Endodermal cell (in vitro differentiated cells): ENCODE results near the gene C19orf12. TPM values are rescaled to one million over a fixed set of nuclear protein-coding genes. Genes with fewer than 3 reads are reported as not detected.

ENCODE experiments used
- DNase-seq: peaks from one replicate; pipeline ENCODE4 v3.0.0-alpha.2; 2017
- H3K27ac ChIP-seq: 2 replicates; pipeline ENCODE4 v1.5.1; 2013; ENCODE audit warnings: mild to moderate bottlenecking, low read depth, low read length, moderate library complexity
- H3K27me3 ChIP-seq: 2 replicates; pipeline ENCODE4 v1.6.1; 2013; ENCODE audit warnings: mild to moderate bottlenecking, low read length, moderate library complexity; ENCODE audit not compliant: insufficient read depth, control insufficient read depth, poor library complexity, severe bottlenecking
- H3K36me3 ChIP-seq: 2 replicates; pipeline ENCODE4 v1.7.0; 2013; ENCODE audit warnings: mild to moderate bottlenecking, low read length, moderate library complexity; ENCODE audit not compliant: control insufficient read depth, insufficient read depth
- H3K4me1 ChIP-seq: one replicate; pipeline ENCODE4 v1.7.0; 2013; ENCODE audit warnings: low read length; ENCODE audit not compliant: control insufficient read depth, insufficient read depth
- H3K4me3 ChIP-seq: 2 replicates; pipeline ENCODE4 v1.5.1; 2013; ENCODE audit warnings: mild to moderate bottlenecking, low read length, moderate library complexity
- H3K9ac ChIP-seq: 2 replicates; pipeline ENCODE4 v1.6.1; 2013; ENCODE audit warnings: mild to moderate bottlenecking, low read length, moderate library complexity; ENCODE audit not compliant: poor library complexity, severe bottlenecking; ENCODE audit errors: extremely low read depth
- H3K9me3 ChIP-seq: 2 replicates; pipeline ENCODE4 v1.6.1; 2013; ENCODE audit warnings: mild to moderate bottlenecking, low read length, moderate library complexity; ENCODE audit not compliant: control insufficient read depth
- H3K27ac Mint-ChIP-seq: 2 replicates; pipeline ENCODE4 v1.8.0; 2020; ENCODE audit warnings: mixed read lengths
- H3K27me3 Mint-ChIP-seq: 2 replicates; pipeline ENCODE4 v1.8.0; 2021; ENCODE audit warnings: mild to moderate bottlenecking, mixed read lengths; ENCODE audit not compliant: insufficient read depth
- H3K36me3 Mint-ChIP-seq: 2 replicates; pipeline ENCODE4 v1.8.0; 2020; ENCODE audit warnings: low read depth, mixed read lengths
- H3K4me1 Mint-ChIP-seq: 2 replicates; pipeline ENCODE4 v1.8.0; 2020; ENCODE audit warnings: mixed read lengths
- H3K4me3 Mint-ChIP-seq: 2 replicates; pipeline ENCODE4 v1.8.0; 2020; ENCODE audit warnings: mild to moderate bottlenecking, moderate library complexity, mixed read lengths
- H3K9me3 Mint-ChIP-seq: 2 replicates; pipeline ENCODE4 v1.8.0; 2020; ENCODE audit warnings: mild to moderate bottlenecking, mixed read lengths
- CTCF ChIP-seq: fragments of 200-600 bp; sonication (generic); conservative IDR thresholded peaks from 2 replicates; pipeline ENCODE4 v1.5.0; 2021; ENCODE audit warnings: antibody characterized with exemption, mild to moderate bottlenecking
- WGBS, 2 experiments: methylation state at CpG; one replicate each; pipeline versions ENCODE4 v1.1.5 to v1.1.7; 2013; ENCODE audit warnings: missing lambda C conversion rate in 2 of 2, mixed read lengths in 1 of 2; ENCODE audit not compliant: insufficient coverage in 1 of 2, insufficient read length in 1 of 2; 5-methylcytosine and 5-hydroxymethylcytosine counted together
- total RNA-seq, 2 donors: library from RNA; stranded (reverse); fragmentation: NEBNext Ultra II Directional in 1 of 2; extraction: Animal tissue kit (Norgen Biotek cat#: 25700) in 1 of 2; gene quantifications; 2 replicates in 1 of 2; 3 replicates in 1 of 2; pipeline ENCODE4 v1.2.1, GENCODE V29; 2021

Gene C19orf12
- total RNA-seq, 2 donors from 2014 or later: 18.9 to 22.9 TPM

DNA sequence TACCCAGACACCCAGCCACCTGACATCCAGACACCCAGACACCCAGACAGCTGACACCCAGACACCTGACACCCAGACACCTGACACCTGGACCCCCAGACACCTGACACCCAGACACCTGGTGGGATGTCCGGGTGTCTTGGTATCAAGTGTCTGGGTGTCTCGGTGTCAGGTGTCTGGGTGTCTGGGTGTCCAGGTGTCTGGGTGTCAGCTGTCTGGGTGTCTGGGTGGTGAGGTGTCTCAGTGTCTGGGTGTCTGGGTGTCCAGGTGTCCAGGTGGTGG lies 18.6 kb downstream of the C19orf12 start:
- TF ChIP-seq CTCF: no peak
- H3K27ac ChIP-seq: no peak overlapping the region
- peaks cover under 1% of the 10 kb centered on the region for H3K36me3 ChIP-seq
- no peak overlapping the region for H3K9ac ChIP-seq
- H3K9me3 ChIP-seq: no peaks in the 10 kb centered on the region
- H3K27me3 ChIP-seq: no peaks in the 10 kb centered on the region
- Mint-ChIP-seq H3K9me3 (no peaks in the 10 kb centered on the region), H3K27me3 (no peaks in the 10 kb centered on the region), H3K36me3 (no peaks in the 10 kb centered on the region), H3K27ac (no peak overlapping the region), H3K4me1 (no peaks in the 10 kb centered on the region), H3K4me3 (no peak overlapping the region)
- H3K4me3 ChIP-seq: no peak overlapping the region
- no peak for DNase-seq
- H3K4me1 ChIP-seq: no peaks in the 10 kb centered on the region
- WGBS, 2 experiments: 95% methylated on average over 2 of the region's 2 CpGs; no CpG with 5 or more reads in 1 of the 2 experiments

DNA sequence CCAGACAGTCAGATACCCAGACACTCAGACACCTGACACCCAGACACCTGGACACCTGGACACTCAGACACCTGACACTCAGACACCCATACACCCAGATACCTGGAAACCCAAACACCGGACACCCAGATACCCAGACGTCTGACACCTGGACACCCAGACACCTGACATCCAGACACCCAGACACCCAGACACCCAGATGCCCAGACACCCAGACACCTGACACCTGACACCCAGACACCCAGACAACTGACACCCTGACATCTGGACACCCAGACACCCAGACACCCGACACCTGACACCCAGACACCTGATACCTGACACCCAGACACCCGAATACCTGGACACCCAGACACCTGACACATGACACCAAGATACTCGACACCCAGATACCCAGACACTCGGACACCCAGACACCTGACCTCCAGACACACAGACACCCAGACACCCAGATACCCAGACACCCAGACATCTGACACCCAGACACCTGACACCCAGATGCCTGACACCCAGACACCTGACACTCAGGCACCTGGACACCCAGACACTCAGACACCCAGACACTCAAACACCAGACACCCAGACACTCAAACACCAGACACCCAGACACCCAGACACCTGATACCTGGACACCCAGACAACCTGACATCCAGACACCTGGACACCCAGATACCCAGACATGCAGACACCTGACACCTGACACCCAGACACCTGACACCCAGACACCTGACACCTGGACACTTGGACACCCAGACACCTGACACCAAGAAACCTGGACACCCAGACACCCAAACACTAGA lies 19.1 kb downstream of the C19orf12 start:
- Mint-ChIP-seq H3K4me3 (no peak overlapping the region), H3K4me1 (no peaks in the 10 kb centered on the region), H3K27ac (no peak overlapping the region), H3K36me3 (no peaks in the 10 kb centered on the region), H3K27me3 (peaks cover 1% of the 10 kb centered on the region), H3K9me3 (no peaks in the 10 kb centered on the region)
- Histone ChIP-seq H3K4me3 (no peak overlapping the region), H3K4me1 (no peaks in the 10 kb centered on the region), H3K9ac (no peak overlapping the region), H3K9me3 (no peaks in the 10 kb centered on the region), H3K36me3 (no peaks in the 10 kb centered on the region), H3K27ac (no peak overlapping the region), H3K27me3 (no peaks in the 10 kb centered on the region)
- no peak for TF ChIP-seq CTCF
- 93 to 100% methylated on average over 1 to 6 of the region's 6 CpGs for WGBS, 2 experiments
- DNase-seq: no peak

- Mint-ChIP-seq H3K36me3 (no peaks in the 10 kb centered on the region), H3K27me3 (peaks cover 1% of the 10 kb centered on the region), H3K9me3 (no peaks in the 10 kb centered on the region), H3K27ac (no peak overlapping the region), H3K4me3 (no peak overlapping the region), H3K4me1 (no peaks in the 10 kb centered on the region)
- H3K27me3 ChIP-seq: no peaks in the 10 kb centered on the region
- H3K9ac ChIP-seq: no peak overlapping the region
- TF ChIP-seq CTCF: peak; percentile 94
- no peaks in the 10 kb centered on the region for H3K36me3 ChIP-seq
- DNase-seq: peak; percentile 95
- WGBS, 2 experiments: 75 to 81% methylated on average over 5 to 19 of the region's 19 CpGs
- no peak overlapping the region for H3K4me3 ChIP-seq
- peaks cover 6% of the 10 kb centered on the region for H3K9me3 ChIP-seq
- no peak overlapping the region for H3K27ac ChIP-seq
- no peaks in the 10 kb centered on the region for H3K4me1 ChIP-seq
These were observed 20.1 kb downstream of the C19orf12 start for GRCh38 chr19:29694669-29695627.
